ENCODE measurements around the gene GCC1. TPM values are rescaled to one million over a fixed set of nuclear protein-coding genes. Genes with fewer than 3 reads are reported as not detected.

GCC1 gene
- total RNA-seq, 1 experiment from 2014 or later: 25.2 TPM

DNA sequence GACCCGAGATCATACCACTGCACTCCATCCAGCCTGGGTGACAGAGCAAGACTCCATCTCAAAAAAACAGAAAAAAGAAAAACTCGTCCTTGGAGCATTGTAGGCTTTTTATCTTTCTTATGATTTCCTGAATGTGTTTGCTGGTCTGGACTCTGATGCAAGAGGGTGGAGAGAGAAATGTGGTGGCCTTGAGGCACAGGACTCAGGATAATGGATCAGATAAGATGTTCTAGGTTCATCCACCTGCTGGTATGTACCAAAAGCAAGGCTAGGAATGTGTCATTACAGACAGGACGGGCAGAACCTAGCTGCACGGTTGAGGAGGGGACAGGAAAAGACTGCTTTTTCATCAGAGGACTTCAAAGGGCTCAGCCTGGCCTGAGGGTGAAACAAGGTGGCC, 33.5 kb downstream of the GCC1 start:
- Histone ChIP-seq H2AFZ (no peak overlapping the region), H3K9me3 (ENCODE audit: insufficient read depth, low read depth) (no peaks in the 10 kb centered on the region), H4K20me1 (ENCODE audit: insufficient read depth) (no peaks in the 10 kb centered on the region), H3K4me2 (no peak overlapping the region), H3K4me1 (replicated peaks; ENCODE audit: insufficient read depth) (no peaks in the 10 kb centered on the region), H3F3A (ENCODE audit: insufficient read depth, low read depth) (no peaks in the 10 kb centered on the region), H3K79me2 (ENCODE audit: low read depth) (no peaks in the 10 kb centered on the region), H3K4me3 (no peak overlapping the region), H3K9me2 (ENCODE audit: insufficient read depth) (no peaks in the 10 kb centered on the region), H3K27me3 (ENCODE audit: insufficient read depth, low read depth) (no peaks in the 10 kb centered on the region), H3K36me3 (ENCODE audit: low read depth) (no peaks in the 10 kb centered on the region), H3K27ac (no peak overlapping the region)
- intact Hi-C loops (cut with micrococcal nuclease; ENCODE audit: unreplicated experiment): no loop called here
- CTCF ChIA-PET: no interaction called here
- no TSS peak for BruUV-seq (replicated peaks)
- DNase-seq: no peak
- TF ChIP-seq EZH2 (IDR thresholded peaks at IDR 0.05; ENCODE audit: low read depth): no peak
- TF ChIP-seq, protein P1, sequence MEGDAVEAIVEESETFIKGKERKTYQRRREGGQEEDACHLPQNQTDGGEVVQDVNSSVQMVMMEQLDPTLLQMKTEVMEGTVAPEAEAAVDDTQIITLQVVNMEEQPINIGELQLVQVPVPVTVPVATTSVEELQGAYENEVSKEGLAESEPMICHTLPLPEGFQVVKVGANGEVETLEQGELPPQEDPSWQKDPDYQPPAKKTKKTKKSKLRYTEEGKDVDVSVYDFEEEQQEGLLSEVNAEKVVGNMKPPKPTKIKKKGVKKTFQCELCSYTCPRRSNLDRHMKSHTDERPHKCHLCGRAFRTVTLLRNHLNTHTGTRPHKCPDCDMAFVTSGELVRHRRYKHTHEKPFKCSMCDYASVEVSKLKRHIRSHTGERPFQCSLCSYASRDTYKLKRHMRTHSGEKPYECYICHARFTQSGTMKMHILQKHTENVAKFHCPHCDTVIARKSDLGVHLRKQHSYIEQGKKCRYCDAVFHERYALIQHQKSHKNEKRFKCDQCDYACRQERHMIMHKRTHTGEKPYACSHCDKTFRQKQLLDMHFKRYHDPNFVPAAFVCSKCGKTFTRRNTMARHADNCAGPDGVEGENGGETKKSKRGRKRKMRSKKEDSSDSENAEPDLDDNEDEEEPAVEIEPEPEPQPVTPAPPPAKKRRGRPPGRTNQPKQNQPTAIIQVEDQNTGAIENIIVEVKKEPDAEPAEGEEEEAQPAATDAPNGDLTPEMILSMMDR (conservative IDR thresholded peaks at IDR 0.05): no peak
- POLR2A ChIA-PET (ENCODE audit: unreplicated experiment): no interaction called here

DNA sequence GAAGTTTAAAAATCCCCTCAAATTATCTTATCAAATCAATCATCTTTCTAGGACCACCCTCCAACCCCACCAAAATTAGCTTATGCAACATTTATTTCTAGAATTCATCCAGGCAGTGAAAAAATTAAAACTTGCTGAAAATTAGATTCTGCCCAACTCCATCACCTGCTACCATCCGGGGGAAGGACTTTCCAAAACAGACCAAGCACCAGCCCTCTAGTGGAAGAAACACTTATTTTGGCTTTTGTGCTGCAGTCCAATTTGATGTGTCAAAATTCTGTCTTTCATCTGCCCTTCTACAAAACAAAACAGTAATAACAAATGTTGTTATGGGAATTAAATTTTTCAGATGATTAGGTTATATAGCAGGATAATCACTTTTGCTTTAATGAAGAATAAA, 35.1 kb downstream of the GCC1 start:
- intact Hi-C loops (cut with micrococcal nuclease; ENCODE audit: unreplicated experiment): no loop called here
- Histone ChIP-seq H3K27ac (no peak overlapping the region), H2AFZ (no peak overlapping the region), H4K20me1 (ENCODE audit: insufficient read depth) (no peaks in the 10 kb centered on the region), H3K36me3 (ENCODE audit: low read depth) (no peaks in the 10 kb centered on the region), H3K79me2 (ENCODE audit: low read depth) (no peaks in the 10 kb centered on the region), H3K4me1 (replicated peaks; ENCODE audit: insufficient read depth) (no peaks in the 10 kb centered on the region), H3K9me3 (ENCODE audit: insufficient read depth, low read depth) (no peaks in the 10 kb centered on the region), H3K4me3 (no peak overlapping the region), H3K9me2 (ENCODE audit: insufficient read depth) (no peaks in the 10 kb centered on the region), H3F3A (ENCODE audit: insufficient read depth, low read depth) (no peaks in the 10 kb centered on the region), H3K27me3 (ENCODE audit: insufficient read depth, low read depth) (no peaks in the 10 kb centered on the region), H3K4me2 (no peak overlapping the region)
- POLR2A ChIA-PET (ENCODE audit: unreplicated experiment): no interaction called here
- TF ChIP-seq, protein P1 (conservative IDR thresholded peaks at IDR 0.05): no peak
- TF ChIP-seq EZH2 (IDR thresholded peaks at IDR 0.05; ENCODE audit: low read depth): no peak
- CTCF ChIA-PET: no interaction called here
- no peak for DNase-seq
- BruUV-seq (replicated peaks): no TSS peak

DNA sequence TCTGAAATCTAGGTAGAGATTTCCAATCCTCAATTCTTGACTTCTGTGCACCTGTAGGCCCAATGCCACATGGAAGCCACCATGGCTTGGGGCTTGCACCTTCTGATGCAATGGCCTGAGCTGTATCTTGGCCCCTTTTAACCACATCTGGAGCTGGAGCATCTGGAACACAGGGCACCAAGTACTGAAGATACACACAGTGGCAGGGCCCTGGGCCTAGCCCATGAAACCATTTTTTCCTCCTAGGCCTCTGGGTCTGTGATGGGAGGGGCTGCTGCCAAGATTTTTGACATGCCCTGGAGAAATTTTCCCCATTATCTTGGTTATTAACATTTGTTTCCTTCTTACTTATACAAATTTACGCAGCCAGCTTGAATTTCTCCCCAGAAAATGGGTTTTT, 39.1 kb downstream of the GCC1 start:
- TF ChIP-seq EZH2 (IDR thresholded peaks at IDR 0.05; ENCODE audit: low read depth): no peak
- TF ChIP-seq, protein P1 (conservative IDR thresholded peaks at IDR 0.05): no peak
- H3K4me3 ChIP-seq: no peak overlapping the region
- no peaks in the 10 kb centered on the region for H3K4me1 ChIP-seq (replicated peaks; ENCODE audit: insufficient read depth)
- H3K9me2 ChIP-seq (ENCODE audit: insufficient read depth): no peaks in the 10 kb centered on the region
- no peaks in the 10 kb centered on the region for H4K20me1 ChIP-seq (ENCODE audit: insufficient read depth)
- H3K36me3 ChIP-seq (ENCODE audit: low read depth): no peaks in the 10 kb centered on the region
- CTCF ChIA-PET: no interaction called here
- no peaks in the 10 kb centered on the region for H3F3A ChIP-seq (ENCODE audit: insufficient read depth, low read depth)
- no peak overlapping the region for H3K4me2 ChIP-seq
- DNase-seq: no peak
- POLR2A ChIA-PET (ENCODE audit: unreplicated experiment): no interaction called here
- no peak overlapping the region for H2AFZ ChIP-seq
- H3K79me2 ChIP-seq (ENCODE audit: low read depth): no peaks in the 10 kb centered on the region
- BruUV-seq (replicated peaks): no TSS peak
- intact Hi-C loops (cut with micrococcal nuclease; ENCODE audit: unreplicated experiment): no loop called here
- H3K9me3 ChIP-seq (ENCODE audit: insufficient read depth, low read depth): no peaks in the 10 kb centered on the region
- H3K27me3 ChIP-seq (ENCODE audit: insufficient read depth, low read depth): no peaks in the 10 kb centered on the region
- H3K27ac ChIP-seq: no peak overlapping the region

Data from PC-9 (cell line).